IMR-90 (cell line): ENCODE data around the gene TBL3. TPM values are rescaled to one million over a fixed set of nuclear protein-coding genes. Genes with fewer than 3 reads are reported as not detected.

ENCODE experiments used
- ATAC-seq: fragments of 200-7000 bp; cut with Tn5 transposase; 2 replicates; pipeline ENCODE4 v1.9.1; 2020; ENCODE audit warnings: low read depth, mild to moderate bottlenecking, moderate library complexity
- BruUV-seq: library from RNA; stranded (reverse); fragments of 400-500 nt; replicated peaks from 2 replicates; lab custom pipeline; 2021; lab: Mats Ljungman, UMichigan
- CTCF ChIA-PET: fragments of 300-600 bp; formaldehyde crosslinking; extraction: SDS; loops from one replicate; lab custom pipeline; 2021; ENCODE audit warnings: antibody characterized with exemption; lab: Yijun Ruan, JAX
- POLR2A ChIA-PET: fragments of 300-600 bp; sonication (Branson Sonifier 250); formaldehyde crosslinking; loops from one replicate; lab custom pipeline; 2022; ENCODE audit warnings: antibody characterized with exemption; ENCODE audit not compliant: unreplicated experiment; lab: Charles Lee
- DNase-seq: peaks from one replicate; pipeline ENCODE4 v3.0.0; 2013
- H2AFZ ChIP-seq: replicated peaks from 2 replicates; pipeline ENCODE3; 2013; ENCODE audit warnings: low read length, mild to moderate bottlenecking; ENCODE audit not compliant: poor library complexity
- H2AK5ac ChIP-seq: 2 replicates; pipeline ENCODE4 v1.6.1; 2013; ENCODE audit warnings: low read depth, low read length, inconsistent platforms
- H2AK9ac ChIP-seq: replicated peaks from 2 replicates; pipeline ENCODE3; 2013; ENCODE audit warnings: mild to moderate bottlenecking, low read depth, low read length, moderate library complexity; ENCODE audit not compliant: poor library complexity
- H2BK120ac ChIP-seq: 2 replicates; pipeline ENCODE4 v1.6.1; 2013; ENCODE audit warnings: low read depth, low read length, inconsistent platforms
- H2BK15ac ChIP-seq: 3 replicates; pipeline ENCODE4 v1.6.1; 2013; ENCODE audit warnings: low read depth, low read length, inconsistent platforms
- H2BK20ac ChIP-seq: 2 replicates; pipeline ENCODE4 v1.6.1; 2013; ENCODE audit warnings: low read depth, mild to moderate bottlenecking, inconsistent platforms, low read length, moderate library complexity
- H2BK5ac ChIP-seq: 2 replicates; pipeline ENCODE4 v1.6.1; 2013; ENCODE audit warnings: mild to moderate bottlenecking, low read depth, low read length, inconsistent platforms; ENCODE audit not compliant: poor library complexity, severe bottlenecking
- H3K14ac ChIP-seq: replicated peaks from 2 replicates; pipeline ENCODE4 v1.6.1; 2013; ENCODE audit warnings: low read depth, low read length, inconsistent platforms
- H3K18ac ChIP-seq: 2 replicates; pipeline ENCODE4 v1.6.1; 2013; ENCODE audit warnings: low read depth, low read length, control low read depth
- H3K23ac ChIP-seq: 2 replicates; pipeline ENCODE4 v1.6.1; 2013; ENCODE audit warnings: low read depth, low read length, inconsistent platforms
- H3K27ac ChIP-seq: 2 replicates; pipeline ENCODE4 v1.5.1; 2013; ENCODE audit warnings: mild to moderate bottlenecking, control low read depth, low read length; ENCODE audit not compliant: insufficient read depth
- H3K27me3 ChIP-seq: 2 replicates; pipeline ENCODE4 v1.6.1; 2013; ENCODE audit warnings: low read length; ENCODE audit not compliant: control insufficient read depth, insufficient read depth
- H3K36me3 ChIP-seq: 2 replicates; pipeline ENCODE4 v1.6.1; 2013; ENCODE audit warnings: low read length, mixed read lengths; ENCODE audit not compliant: control insufficient read depth, insufficient read depth
- H3K4ac ChIP-seq: 2 replicates; pipeline ENCODE4 v1.6.1; 2013; ENCODE audit warnings: low read depth, low read length, inconsistent platforms
- H3K4me1 ChIP-seq: 2 replicates; pipeline ENCODE4 v1.6.1; 2013; ENCODE audit warnings: low read length, mixed read lengths; ENCODE audit not compliant: control insufficient read depth, insufficient read depth
- H3K4me2 ChIP-seq: 2 replicates; pipeline ENCODE4 v1.6.1; 2013; ENCODE audit warnings: low read depth, mild to moderate bottlenecking, control low read depth, low read length, moderate library complexity
- H3K4me3 ChIP-seq: 2 replicates; pipeline ENCODE4 v1.5.1; 2013; ENCODE audit warnings: low read depth, mild to moderate bottlenecking, control low read depth, low read length, moderate library complexity; ENCODE audit not compliant: insufficient read depth
- H3K56ac ChIP-seq: 2 replicates; pipeline ENCODE4 v1.6.1; 2013; ENCODE audit warnings: low read length, inconsistent platforms; ENCODE audit not compliant: insufficient read depth; ENCODE audit errors: extremely low read depth
- H3K79me1 ChIP-seq, 2 experiments: 2 replicates each; pipeline ENCODE4 v1.6.1; 2013; ENCODE audit warnings: low read length in 2 of 2, inconsistent platforms in 1 of 2, low read depth in 1 of 2
- H3K9ac ChIP-seq: 2 replicates; pipeline ENCODE4 v1.6.1; 2013; ENCODE audit warnings: low read depth, low read length, control low read depth
- H3K9me1 ChIP-seq: 2 replicates; pipeline ENCODE4 v1.6.1; 2013; ENCODE audit warnings: low read length, inconsistent platforms; ENCODE audit not compliant: insufficient read depth
- H3K9me3 ChIP-seq: 2 replicates; pipeline ENCODE4 v1.6.1; 2013; ENCODE audit warnings: low read length; ENCODE audit not compliant: control insufficient read depth, insufficient read depth
- H4K20me1 ChIP-seq: 2 replicates; pipeline ENCODE4 v1.6.1; 2013; ENCODE audit warnings: low read length, inconsistent platforms; ENCODE audit not compliant: insufficient read depth
- H4K5ac ChIP-seq: 2 replicates; pipeline ENCODE4 v1.6.1; 2013; ENCODE audit warnings: mild to moderate bottlenecking, low read depth, low read length, control low read depth
- H4K8ac ChIP-seq, 2 experiments: 2 replicates each; pipeline ENCODE4 v1.6.1; 2013; ENCODE audit warnings: low read depth in 2 of 2, low read length in 2 of 2, control low read depth in 1 of 2, inconsistent platforms in 1 of 2
- H4K91ac ChIP-seq: 2 replicates; pipeline ENCODE4 v1.6.1; 2013; ENCODE audit warnings: low read depth, low read length, inconsistent platforms; ENCODE audit not compliant: insufficient read depth
- BHLHE40 ChIP-seq: fragments of 150-350 bp; IDR thresholded peaks from 2 replicates; pipeline ENCODE4 v1.6.1; 2016; ENCODE audit warnings: mild to moderate bottlenecking, low read depth, low read length
- CHD1 ChIP-seq: IDR thresholded peaks from 2 replicates; pipeline ENCODE4 v1.6.1; 2012; ENCODE audit warnings: low read depth, low read length, improper control_type of control experiment
- CTCF ChIP-seq: conservative IDR thresholded peaks from 2 replicates; pipeline ENCODE4 v1.5.1; 2012; ENCODE audit warnings: mild to moderate bottlenecking, low read depth, low read length, improper control_type of control experiment
- FOS ChIP-seq: fragments of 150-350 bp; IDR thresholded peaks from 2 replicates; pipeline ENCODE4 v1.6.1; 2016; ENCODE audit warnings: low read depth, low read length
- MAFK ChIP-seq: IDR thresholded peaks from 2 replicates; pipeline ENCODE4 v1.6.1; 2012; ENCODE audit warnings: low read depth, low read length, improper control_type of control experiment
- MAZ ChIP-seq: IDR thresholded peaks from 2 replicates; pipeline ENCODE4 v1.6.1; 2012; ENCODE audit warnings: low read depth, mild to moderate bottlenecking, low read length, improper control_type of control experiment, moderate library complexity, borderline replicate concordance
- MXI1 ChIP-seq: IDR thresholded peaks from 2 replicates; pipeline ENCODE4 v1.6.1; 2012; ENCODE audit warnings: low read depth, mild to moderate bottlenecking, low read length, moderate library complexity, borderline replicate concordance
- NFE2L2 ChIP-seq: fragments of 150-350 bp; IDR thresholded peaks from 2 replicates; pipeline ENCODE4 v1.6.1; 2016; ENCODE audit warnings: low read depth, mild to moderate bottlenecking, low read length
- POLR2A ChIP-seq: IDR thresholded peaks from 2 replicates; pipeline ENCODE4 v1.6.1; 2012; ENCODE audit warnings: mild to moderate bottlenecking, low read depth, low read length
- RAD21 ChIP-seq: IDR thresholded peaks from 2 replicates; pipeline ENCODE4 v1.6.1; 2012; ENCODE audit warnings: low read length, improper control_type of control experiment
- RCOR1 ChIP-seq: IDR thresholded peaks from 2 replicates; pipeline ENCODE4 v1.6.1; 2012; ENCODE audit warnings: mild to moderate bottlenecking, low read length, improper control_type of control experiment; ENCODE audit not compliant: insufficient replicate concordance
- RFX5 ChIP-seq: IDR thresholded peaks from 2 replicates; pipeline ENCODE4 v1.8.0; 2012; ENCODE audit warnings: low read depth, mild to moderate bottlenecking, low read length, moderate library complexity
- WGBS, 2 experiments: methylation state at CpG; one replicate each; pipeline versions ENCODE4 v1.1.5 to v1.1.7; 2013; ENCODE audit warnings: missing lambda C conversion rate in 2 of 2; ENCODE audit not compliant: insufficient read length in 1 of 2; ENCODE audit errors: extremely low coverage in 2 of 2; 5-methylcytosine and 5-hydroxymethylcytosine counted together
- dilution Hi-C: fragments of 300-500 bp; cut with HindIII; formaldehyde crosslinking; loops from one replicate; pipeline ENCODE4 v1.14.3; 2018; ENCODE audit warnings: low sequenced_read_pairs; ENCODE audit not compliant: unreplicated experiment
- in situ Hi-C: fragments of 300-500 bp; cut with MboI; formaldehyde crosslinking; loops from 3 replicates; pipeline ENCODE4 v1.14.3; 2019; ENCODE audit warnings: low sequenced_read_pairs, inconsistent platforms, mixed read lengths
- intact Hi-C: fragments of 100-400 bp; cut with micrococcal nuclease; formaldehyde crosslinking; loops from 2 replicates; pipeline ENCODE4 v1.10.0; 2022
- polyA plus RNA-seq, 3 experiments: library from polyadenylated mRNA; depleted of rRNA; stranded (reverse); fragments of >200 nt; gene quantifications; 2 replicates each; pipeline ENCODE4 v1.2.3, GENCODE V29; 2012; ENCODE audit warnings: low replicate concordance in 1 of 3
- total RNA-seq: library from RNA; depleted of rRNA; stranded (reverse); fragments of >200 nt; gene quantifications from 2 replicates; pipeline ENCODE4 v1.2.3, GENCODE V29; 2012
- TF ChIP-seq, protein P1 (sequence below): fragments of 150-350 bp; IDR thresholded peaks from 2 replicates; pipeline ENCODE4 v1.6.1; 2016; ENCODE audit warnings: low read depth, mild to moderate bottlenecking, low read length, moderate library complexity, borderline replicate concordance

The TBL3 gene
- total and polyA plus RNA-seq, 2 of the 4 experiments (the other 2 are of a cell fraction): 38.5 to 60.8 TPM

GRCh38 chr16:1958715-1959268 is 13.1 kb upstream of the TBL3 start:
- peak overlapping the region; percentile 89 to 90 for H4K8ac ChIP-seq
- H3K9ac ChIP-seq: peak overlapping the region; percentile 83
- peak overlapping the region; percentile 100 for H2AK9ac ChIP-seq
- H3K4me2 ChIP-seq: peak overlapping the region; percentile 74
- no TSS peak for BruUV-seq
- no peak for DNase-seq
- H3K79me1 ChIP-seq: peaks cover 3 to 29% of the 10 kb centered on the region in 2 experiments; a peak in 3 of 4 replicates
- in situ Hi-C loops: no loop called here
- H3K18ac ChIP-seq: peak overlapping the region; percentile 28; the same call in 1 of the 2 replicates
- H3K4me1 ChIP-seq: peaks cover 7% of the 10 kb centered on the region
- no peak overlapping the region for H3K56ac ChIP-seq
- H3K4ac ChIP-seq: peak overlapping the region; percentile 70
- no peaks in the 10 kb centered on the region for H3K9me3 ChIP-seq
- peak overlapping the region; percentile 76 for H3K14ac ChIP-seq
- H2AFZ ChIP-seq: peak overlapping the region; percentile 100
- H4K91ac ChIP-seq: peak overlapping the region; percentile 35; the same call in 1 of the 2 replicates
- ATAC-seq: no peak
- no peak overlapping the region for H2BK20ac ChIP-seq
- H3K9me1 ChIP-seq: 0 out of 2 replicates have a peak, but pooled peaks cover 8% of the 10 kb centered on the region
- peaks cover 25% of the 10 kb centered on the region for H3K36me3 ChIP-seq
- 55% methylated on average over 2 of the region's 14 CpGs; no CpG with 5 or more reads in 1 of the 2 experiments for WGBS, 2 experiments
- dilution Hi-C loops: no loop called here
- H2AK5ac ChIP-seq: peak overlapping the region; percentile 77
- peak overlapping the region; percentile 79 for H3K23ac ChIP-seq
- TF ChIP-seq MXI1: no peak
- no peak for TF ChIP-seq MAZ
- no peak for TF ChIP-seq RCOR1
- TF ChIP-seq NFE2L2: no peak
- no peak for TF ChIP-seq POLR2A
- TF ChIP-seq CHD1: no peak
- TF ChIP-seq BHLHE40: no peak
- TF ChIP-seq, protein P1, sequence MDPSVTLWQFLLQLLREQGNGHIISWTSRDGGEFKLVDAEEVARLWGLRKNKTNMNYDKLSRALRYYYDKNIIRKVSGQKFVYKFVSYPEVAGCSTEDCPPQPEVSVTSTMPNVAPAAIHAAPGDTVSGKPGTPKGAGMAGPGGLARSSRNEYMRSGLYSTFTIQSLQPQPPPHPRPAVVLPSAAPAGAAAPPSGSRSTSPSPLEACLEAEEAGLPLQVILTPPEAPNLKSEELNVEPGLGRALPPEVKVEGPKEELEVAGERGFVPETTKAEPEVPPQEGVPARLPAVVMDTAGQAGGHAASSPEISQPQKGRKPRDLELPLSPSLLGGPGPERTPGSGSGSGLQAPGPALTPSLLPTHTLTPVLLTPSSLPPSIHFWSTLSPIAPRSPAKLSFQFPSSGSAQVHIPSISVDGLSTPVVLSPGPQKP: no peak
- no peak for TF ChIP-seq RFX5
- TF ChIP-seq RAD21: no peak
- no peak for TF ChIP-seq MAFK
- TF ChIP-seq FOS: no peak
- no peak for TF ChIP-seq CTCF
- H3K27me3 ChIP-seq: peaks cover 2% of the 10 kb centered on the region; the same call in 1 of the 2 replicates
- CTCF ChIA-PET: no interaction called here
- peak overlapping the region; percentile 54 for H2BK120ac ChIP-seq
- intact Hi-C loops: no loop called here
- H2BK15ac ChIP-seq: no peak overlapping the region
- peak overlapping the region; percentile 15 for H2BK5ac ChIP-seq
- peaks cover 35% of the 10 kb centered on the region for H4K20me1 ChIP-seq
- peak overlapping the region; percentile 85 for H4K5ac ChIP-seq
- H3K27ac ChIP-seq: peak overlapping the region; percentile 37
- POLR2A ChIA-PET: no interaction called here
- H3K4me3 ChIP-seq: peak overlapping the region; percentile 19; the same call in 1 of the 2 replicates
